Body of pancreas (tissue), 4 donors: ENCODE measurements around the gene SBSN. TPM values are rescaled to one million over a fixed set of nuclear protein-coding genes. Genes with fewer than 3 reads are reported as not detected.

Source experiments
- ATAC-seq: fragments of 150-250 bp; one replicate; pipeline ENCODE4 v1.9.1; 2016
- DNase-seq, 4 donors: peaks; one replicate each; pipeline ENCODE4 v3.0.0-alpha.2; 2019
- H3K27ac ChIP-seq, 4 donors: fragments of 200-600 bp; sonication (generic); 1 replicate in 3 of 4; 2 replicates in 1 of 4; pipeline versions ENCODE4 v1.5.1 to v1.6.1; 2016 to 2019; ENCODE audit warnings: mild to moderate bottlenecking in 1 of 4, mixed read lengths in 1 of 4, moderate library complexity in 1 of 4
- H3K27me3 ChIP-seq, 2 donors: fragments of 200-600 bp; sonication (generic); one replicate each; pipeline ENCODE4 v1.6.0; 2016; ENCODE audit warnings: mild to moderate bottlenecking in 1 of 2
- H3K36me3 ChIP-seq, 2 donors: fragments of 200-600 bp; sonication (generic); replicated peaks in 1 of 2; 2 replicates each; pipeline ENCODE4 v1.5.1; 2016; ENCODE audit warnings: low read depth in 2 of 2; ENCODE audit not compliant: insufficient read depth in 1 of 2
- H3K4me1 ChIP-seq: fragments of 200-600 bp; sonication (generic); one replicate; pipeline ENCODE4 v1.6.0; 2016
- H3K4me3 ChIP-seq, 2 donors: fragments of 200-600 bp; sonication (generic); 1 replicate in 1 of 2; 2 replicates in 1 of 2; pipeline ENCODE4 v1.5.1; 2016 to 2019
- H3K9me3 ChIP-seq, 3 donors: fragments of 200-600 bp; sonication (generic); 1 replicate in 2 of 3; 2 replicates in 1 of 3; pipeline ENCODE4 v1.5.1; 2016
- POLR2A ChIP-seq, 3 donors: fragments of 450-650 bp; IDR thresholded peaks; one replicate each; pipeline ENCODE4 v1.6.1; 2016; ENCODE audit warnings: antibody characterized with exemption in 3 of 3, mild to moderate bottlenecking in 2 of 3
- WGBS, 2 donors: methylation state at CpG; one replicate each; pipeline ENCODE4 v1.1.5; 2017; 5-methylcytosine and 5-hydroxymethylcytosine counted together
- intact Hi-C: fragments of 100-400 bp; cut with DNase I; formaldehyde crosslinking; loops from one replicate; pipeline ENCODE4 v1.15.1; 2023
- total RNA-seq, 2 donors: library from RNA; depleted of rRNA; stranded (reverse); fragments of >200 nt; gene quantifications; one replicate each; pipeline ENCODE4 v1.1.0, GENCODE V29; 2016
- TF ChIP-seq, protein P1 (sequence below), 7 experiments: fragments of 450-650 bp in 4 of 7; fragments of 200-600 bp in 3 of 7; sonication (generic) in 3 of 7; IDR thresholded peaks; one replicate each; pipeline ENCODE4 v1.5.1; 2016 to 2019; ENCODE audit warnings: antibody characterized with exemption in 7 of 7

The SBSN gene
- total RNA-seq, 2 donors from 2014 or later: not detected

- TF ChIP-seq, protein P1, sequence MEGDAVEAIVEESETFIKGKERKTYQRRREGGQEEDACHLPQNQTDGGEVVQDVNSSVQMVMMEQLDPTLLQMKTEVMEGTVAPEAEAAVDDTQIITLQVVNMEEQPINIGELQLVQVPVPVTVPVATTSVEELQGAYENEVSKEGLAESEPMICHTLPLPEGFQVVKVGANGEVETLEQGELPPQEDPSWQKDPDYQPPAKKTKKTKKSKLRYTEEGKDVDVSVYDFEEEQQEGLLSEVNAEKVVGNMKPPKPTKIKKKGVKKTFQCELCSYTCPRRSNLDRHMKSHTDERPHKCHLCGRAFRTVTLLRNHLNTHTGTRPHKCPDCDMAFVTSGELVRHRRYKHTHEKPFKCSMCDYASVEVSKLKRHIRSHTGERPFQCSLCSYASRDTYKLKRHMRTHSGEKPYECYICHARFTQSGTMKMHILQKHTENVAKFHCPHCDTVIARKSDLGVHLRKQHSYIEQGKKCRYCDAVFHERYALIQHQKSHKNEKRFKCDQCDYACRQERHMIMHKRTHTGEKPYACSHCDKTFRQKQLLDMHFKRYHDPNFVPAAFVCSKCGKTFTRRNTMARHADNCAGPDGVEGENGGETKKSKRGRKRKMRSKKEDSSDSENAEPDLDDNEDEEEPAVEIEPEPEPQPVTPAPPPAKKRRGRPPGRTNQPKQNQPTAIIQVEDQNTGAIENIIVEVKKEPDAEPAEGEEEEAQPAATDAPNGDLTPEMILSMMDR (IDR thresholded peaks at IDR 0.05): no peak
- no peak for TF ChIP-seq POLR2A (IDR thresholded peaks at IDR 0.05)
- no peaks in the 10 kb centered on the region for H3K27me3 ChIP-seq
- WGBS, 2 donors: 61 to 70% methylated on average over 6 to 7 of the region's 7 CpGs
- no peak overlapping the region for H3K27ac ChIP-seq
- intact Hi-C loops: no loop called here
- DNase-seq: no peak
- H3K4me3 ChIP-seq: no peak overlapping the region
- H3K9me3 ChIP-seq: no peaks in the 10 kb centered on the region
- H3K4me1 ChIP-seq: no peaks in the 10 kb centered on the region
- no peaks in the 10 kb centered on the region for H3K36me3 ChIP-seq
- no peak for ATAC-seq
Observed at GRCh38 chr19:35519291-35519690, 8.8 kb downstream of the SBSN start.

DNA sequence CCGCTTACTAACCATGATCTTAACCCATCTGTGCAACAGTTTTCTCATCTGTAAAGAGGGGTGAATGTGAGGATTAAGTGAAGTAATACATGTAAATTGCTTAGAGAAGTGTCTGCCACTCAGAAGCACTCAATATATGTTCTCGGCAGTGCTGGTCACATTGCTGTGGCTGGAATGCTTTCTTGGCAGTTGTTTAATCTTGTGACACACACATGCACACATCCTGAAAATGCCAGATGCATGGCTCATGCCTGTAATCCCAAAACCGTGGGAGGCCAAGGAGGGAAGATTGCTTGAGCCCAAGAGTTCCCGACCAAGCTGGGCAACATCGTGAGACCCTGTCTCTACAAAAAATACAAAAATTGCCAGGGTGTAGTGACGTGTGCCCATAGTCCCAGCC is 9.8 kb downstream of the SBSN start:
- ATAC-seq: no peak
- 66 to 70% methylated on average over 5 to 6 of the region's 6 CpGs for WGBS, 2 donors

GRCh38 chr19:35517342-35517741 is 10.8 kb downstream of the SBSN start:
- no peak for DNase-seq
- no peak for ATAC-seq
- no peaks in the 10 kb centered on the region for H3K36me3 ChIP-seq
- 81 to 88% methylated on average over 2 of the region's 2 CpGs for WGBS, 2 donors
- no peaks in the 10 kb centered on the region for H3K9me3 ChIP-seq
- intact Hi-C loops: no loop called here
- no peak overlapping the region for H3K27ac ChIP-seq
- TF ChIP-seq POLR2A (IDR thresholded peaks at IDR 0.05): no peak
- TF ChIP-seq, protein P1 (IDR thresholded peaks at IDR 0.05): no peak
- no peaks in the 10 kb centered on the region for H3K4me1 ChIP-seq
- no peaks in the 10 kb centered on the region for H3K27me3 ChIP-seq
- H3K4me3 ChIP-seq: no peak overlapping the region

More for the DNA sequence above, 9.8 kb downstream of the SBSN start:
- no peaks in the 10 kb centered on the region for H3K27me3 ChIP-seq
- H3K9me3 ChIP-seq: no peaks in the 10 kb centered on the region
- H3K27ac ChIP-seq: no peak overlapping the region
- no peaks in the 10 kb centered on the region for H3K4me1 ChIP-seq
- intact Hi-C loops: no loop called here
- no peak overlapping the region for H3K4me3 ChIP-seq
- no peak for TF ChIP-seq POLR2A (IDR thresholded peaks at IDR 0.05)
- no peaks in the 10 kb centered on the region for H3K36me3 ChIP-seq
- DNase-seq: no peak

- Histone ChIP-seq H3K36me3 (no peaks in the 10 kb centered on the region), H3K27ac (no peak overlapping the region), H3K4me3 (no peak overlapping the region), H3K27me3 (no peaks in the 10 kb centered on the region), H3K9me3 (no peaks in the 10 kb centered on the region), H3K4me1 (no peaks in the 10 kb centered on the region)
- intact Hi-C loops: no loop called here
- no peak for ATAC-seq
- no peak for DNase-seq
- whole genome bisulfite sequencing, 2 donors: 76 to 89% methylated on average over 3 of the region's 3 CpGs
- TF ChIP-seq, protein P1 (IDR thresholded peaks at IDR 0.05): no peak
- TF ChIP-seq POLR2A (IDR thresholded peaks at IDR 0.05): no peak
Observed at GRCh38 chr19:35516310-35516709, 11.8 kb downstream of the SBSN start.

- no peaks in the 10 kb centered on the region for H3K27me3 ChIP-seq
- TF ChIP-seq, protein P1 (IDR thresholded peaks at IDR 0.05): no peak
- TF ChIP-seq POLR2A (IDR thresholded peaks at IDR 0.05): no peak
- WGBS, 2 donors: 36 to 46% methylated on average over 11 to 20 of the region's 20 CpGs
- no peak overlapping the region for H3K4me3 ChIP-seq
- DNase-seq (no peak), ATAC-seq (no peak)
- peaks cover 6% of the 10 kb centered on the region for H3K4me1 ChIP-seq
- H3K27ac ChIP-seq: no peak overlapping the region
- H3K9me3 ChIP-seq: no peaks in the 10 kb centered on the region
- H3K36me3 ChIP-seq: no peaks in the 10 kb centered on the region
- intact Hi-C loops: no loop called here
Observed at GRCh38 chr19:35514282-35514809, 13.8 kb downstream of the SBSN start.
